Panc1 (cell line): ENCODE data around the gene KNSTRN.

Source experiments
- POLR2AphosphoS5 ChIP-seq: IDR thresholded peaks from 2 replicates; pipeline ENCODE4 v1.6.1; 2012; ENCODE audit warnings: mild to moderate bottlenecking, low read depth, low read length, moderate library complexity
- TF ChIP-seq, protein P1 (sequence below): fragments of 450-650 bp; IDR thresholded peaks from 2 replicates; pipeline ENCODE4 v1.5.1; 2017; ENCODE audit warnings: mild to moderate bottlenecking

DNA sequence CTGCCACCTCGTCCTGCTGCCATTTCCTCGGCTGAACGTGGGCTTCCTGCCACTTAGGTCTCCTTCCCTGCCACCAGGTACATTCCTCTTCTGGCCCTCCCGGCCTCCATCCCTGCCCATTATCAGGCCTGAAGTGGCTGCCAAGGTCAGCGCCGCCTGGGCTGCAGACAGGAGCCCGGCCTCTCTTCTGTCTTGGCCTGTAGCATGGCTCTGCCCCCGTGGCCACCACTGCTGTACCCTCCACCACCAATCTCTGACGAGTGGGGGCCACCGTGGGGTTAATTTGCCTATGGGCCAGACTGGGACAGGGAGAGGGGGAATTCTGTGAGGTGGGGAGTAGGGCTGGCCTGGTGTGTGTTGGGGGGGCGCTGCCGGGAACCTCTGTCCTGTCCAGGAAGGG, 56.2 kb downstream of the KNSTRN start:
- TF ChIP-seq POLR2AphosphoS5 = no peak
- TF ChIP-seq, protein P1, sequence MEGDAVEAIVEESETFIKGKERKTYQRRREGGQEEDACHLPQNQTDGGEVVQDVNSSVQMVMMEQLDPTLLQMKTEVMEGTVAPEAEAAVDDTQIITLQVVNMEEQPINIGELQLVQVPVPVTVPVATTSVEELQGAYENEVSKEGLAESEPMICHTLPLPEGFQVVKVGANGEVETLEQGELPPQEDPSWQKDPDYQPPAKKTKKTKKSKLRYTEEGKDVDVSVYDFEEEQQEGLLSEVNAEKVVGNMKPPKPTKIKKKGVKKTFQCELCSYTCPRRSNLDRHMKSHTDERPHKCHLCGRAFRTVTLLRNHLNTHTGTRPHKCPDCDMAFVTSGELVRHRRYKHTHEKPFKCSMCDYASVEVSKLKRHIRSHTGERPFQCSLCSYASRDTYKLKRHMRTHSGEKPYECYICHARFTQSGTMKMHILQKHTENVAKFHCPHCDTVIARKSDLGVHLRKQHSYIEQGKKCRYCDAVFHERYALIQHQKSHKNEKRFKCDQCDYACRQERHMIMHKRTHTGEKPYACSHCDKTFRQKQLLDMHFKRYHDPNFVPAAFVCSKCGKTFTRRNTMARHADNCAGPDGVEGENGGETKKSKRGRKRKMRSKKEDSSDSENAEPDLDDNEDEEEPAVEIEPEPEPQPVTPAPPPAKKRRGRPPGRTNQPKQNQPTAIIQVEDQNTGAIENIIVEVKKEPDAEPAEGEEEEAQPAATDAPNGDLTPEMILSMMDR = no peak
